ENCODE results near the gene NSUN4. TPM values are rescaled to one million over a fixed set of nuclear protein-coding genes. Genes with fewer than 3 reads are reported as not detected.

NSUN4 gene
- total and polyA plus RNA-seq, 2 of the 13 experiments (the other 11 are each of a cell fraction or from before 2014, with no cell fraction given), result 21.5 to 23.5 TPM

GRCh38 chr1:46301808-46302640, 38.6 kb upstream of the NSUN4 start (continued):
- TF ChIP-seq, protein P1, sequence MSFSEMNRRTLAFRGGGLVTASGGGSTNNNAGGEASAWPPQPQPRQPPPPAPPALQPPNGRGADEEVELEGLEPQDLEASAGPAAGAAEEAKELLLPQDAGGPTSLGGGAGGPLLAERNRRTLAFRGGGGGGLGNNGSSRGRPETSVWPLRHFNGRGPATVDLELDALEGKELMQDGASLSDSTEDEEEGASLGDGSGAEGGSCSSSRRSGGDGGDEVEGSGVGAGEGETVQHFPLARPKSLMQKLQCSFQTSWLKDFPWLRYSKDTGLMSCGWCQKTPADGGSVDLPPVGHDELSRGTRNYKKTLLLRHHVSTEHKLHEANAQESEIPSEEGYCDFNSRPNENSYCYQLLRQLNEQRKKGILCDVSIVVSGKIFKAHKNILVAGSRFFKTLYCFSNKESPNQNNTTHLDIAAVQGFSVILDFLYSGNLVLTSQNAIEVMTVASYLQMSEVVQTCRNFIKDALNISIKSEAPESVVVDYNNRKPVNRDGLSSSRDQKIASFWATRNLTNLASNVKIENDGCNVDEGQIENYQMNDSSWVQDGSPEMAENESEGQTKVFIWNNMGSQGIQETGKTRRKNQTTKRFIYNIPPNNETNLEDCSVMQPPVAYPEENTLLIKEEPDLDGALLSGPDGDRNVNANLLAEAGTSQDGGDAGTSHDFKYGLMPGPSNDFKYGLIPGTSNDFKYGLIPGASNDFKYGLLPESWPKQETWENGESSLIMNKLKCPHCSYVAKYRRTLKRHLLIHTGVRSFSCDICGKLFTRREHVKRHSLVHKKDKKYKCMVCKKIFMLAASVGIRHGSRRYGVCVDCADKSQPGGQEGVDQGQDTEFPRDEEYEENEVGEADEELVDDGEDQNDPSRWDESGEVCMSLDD (CRISPR knock-in tag; IDR thresholded peaks at IDR 0.05; ENCODE audit: borderline replicate concordance), result no peak
- no peak for TF ChIP-seq ZNF326 (CRISPR knock-in tag; IDR thresholded peaks at IDR 0.05; ENCODE audit: borderline replicate concordance)
- no peak for TF ChIP-seq ZNF747 (CRISPR knock-in tag; IDR thresholded peaks at IDR 0.05; ENCODE audit: borderline replicate concordance)
- TF ChIP-seq RNF2 (conservative IDR thresholded peaks at IDR 0.05; ENCODE audit: low read depth), result no peak
- 0 out of 2 replicates have a peak, but pooled peaks have one; percentile 16 for TF ChIP-seq HNRNPL (IDR thresholded peaks at IDR 0.05; ENCODE audit: low read depth, low read length)
- no peak for TF ChIP-seq KLF13 (CRISPR knock-in tag; IDR thresholded peaks at IDR 0.05)
- TF ChIP-seq ZBTB38 (CRISPR knock-in tag; IDR thresholded peaks at IDR 0.05), result no peak
- peak; percentile 13; the same call in 1 of the 2 replicates for TF ChIP-seq ZNF232 (CRISPR knock-in tag; IDR thresholded peaks at IDR 0.05; ENCODE audit: borderline replicate concordance)
- TF ChIP-seq CREM (IDR thresholded peaks at IDR 0.05), result no peak
- TF ChIP-seq CREM (CRISPR knock-in tag; IDR thresholded peaks at IDR 0.05), result no peak
- TF ChIP-seq HOXD1 (CRISPR knock-in tag; IDR thresholded peaks at IDR 0.05), result peak; percentile 19
- TF ChIP-seq, protein P2, sequence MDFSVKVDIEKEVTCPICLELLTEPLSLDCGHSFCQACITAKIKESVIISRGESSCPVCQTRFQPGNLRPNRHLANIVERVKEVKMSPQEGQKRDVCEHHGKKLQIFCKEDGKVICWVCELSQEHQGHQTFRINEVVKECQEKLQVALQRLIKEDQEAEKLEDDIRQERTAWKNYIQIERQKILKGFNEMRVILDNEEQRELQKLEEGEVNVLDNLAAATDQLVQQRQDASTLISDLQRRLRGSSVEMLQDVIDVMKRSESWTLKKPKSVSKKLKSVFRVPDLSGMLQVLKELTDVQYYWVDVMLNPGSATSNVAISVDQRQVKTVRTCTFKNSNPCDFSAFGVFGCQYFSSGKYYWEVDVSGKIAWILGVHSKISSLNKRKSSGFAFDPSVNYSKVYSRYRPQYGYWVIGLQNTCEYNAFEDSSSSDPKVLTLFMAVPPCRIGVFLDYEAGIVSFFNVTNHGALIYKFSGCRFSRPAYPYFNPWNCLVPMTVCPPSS (IDR thresholded peaks at IDR 0.05), result no peak
- TF ChIP-seq SATB2 (CRISPR knock-in tag; IDR thresholded peaks at IDR 0.05), result 0 out of 2 replicates have a peak, but pooled peaks have one; percentile 26
- no peak for TF ChIP-seq ZSCAN5A (CRISPR knock-in tag; IDR thresholded peaks at IDR 0.05; ENCODE audit: borderline replicate concordance)
- TF ChIP-seq NCOA5 (CRISPR knock-in tag; IDR thresholded peaks at IDR 0.05), result no peak
- no peak for TF ChIP-seq ZNF879 (CRISPR knock-in tag; IDR thresholded peaks at IDR 0.05)
- no peak for TF ChIP-seq TMF1 (CRISPR knock-in tag; IDR thresholded peaks at IDR 0.05; ENCODE audit: low read depth)
- TF ChIP-seq ZNF644 (CRISPR knock-in tag; IDR thresholded peaks at IDR 0.05; ENCODE audit: low read depth), result no peak
- TF ChIP-seq TFDP1 (CRISPR knock-in tag; IDR thresholded peaks at IDR 0.05; ENCODE audit: borderline replicate concordance), result no peak

Measured in HepG2 (cell line).